Natural killer cell (primary cell): Measurements from ENCODE around the gene AGBL4. TPM values are rescaled to one million over a fixed set of nuclear protein-coding genes. Genes with fewer than 3 reads are reported as not detected.

Experiments used
- ATAC-seq, 3 donors: fragments of 150-1000 bp in 2 of 3; fragments of 200-7000 bp in 1 of 3; cut with Tn5 transposase; 1 replicate in 1 of 3; 2 replicates in 2 of 3; pipeline ENCODE4 v1.10.0; 2021; ENCODE audit warnings: mild to moderate bottlenecking in 2 of 3, moderate library complexity in 2 of 3
- DNase-seq, 2 donors: peaks; one replicate each; pipeline versions ENCODE4 v3.0.0 to v3.0.0-alpha.2; 2013 to 2021; ENCODE audit warnings: mixed read lengths in 1 of 2
- H3K27ac ChIP-seq: one replicate; pipeline ENCODE4 v1.5.1; 2013; ENCODE audit warnings: mild to moderate bottlenecking, low read length
- H3K27me3 ChIP-seq: one replicate; pipeline ENCODE4 v1.6.1; 2013; ENCODE audit warnings: low read length; ENCODE audit not compliant: control insufficient read depth, insufficient read depth
- H3K36me3 ChIP-seq: one replicate; pipeline ENCODE4 v1.6.1; 2013; ENCODE audit warnings: low read length; ENCODE audit not compliant: control insufficient read depth, insufficient read depth
- H3K4me1 ChIP-seq: one replicate; pipeline ENCODE4 v1.6.1; 2013; ENCODE audit warnings: low read length; ENCODE audit not compliant: control insufficient read depth, insufficient read depth
- H3K4me3 ChIP-seq: one replicate; pipeline ENCODE4 v1.5.1; 2013; ENCODE audit warnings: low read length
- H3K9me3 ChIP-seq: one replicate; pipeline ENCODE4 v1.6.1; 2013; ENCODE audit warnings: low read length; ENCODE audit not compliant: control insufficient read depth, insufficient read depth
- H3K27ac Mint-ChIP-seq, 2 donors: one replicate each; pipeline ENCODE4 v1.8.0; 2022; ENCODE audit warnings: mild to moderate bottlenecking in 2 of 2, mixed read lengths in 2 of 2, moderate library complexity in 1 of 2
- H3K27me3 Mint-ChIP-seq, 2 donors: one replicate each; pipeline ENCODE4 v1.8.0; 2022; ENCODE audit warnings: low read depth in 2 of 2, mixed read lengths in 2 of 2
- H3K36me3 Mint-ChIP-seq: one replicate; pipeline ENCODE4 v1.8.0; 2022; ENCODE audit warnings: mixed read lengths
- H3K4me1 Mint-ChIP-seq, 2 donors: one replicate each; pipeline ENCODE4 v1.8.0; 2022; ENCODE audit warnings: mixed read lengths in 2 of 2
- H3K4me3 Mint-ChIP-seq: one replicate; pipeline ENCODE4 v1.8.0; 2022; ENCODE audit warnings: mild to moderate bottlenecking, moderate library complexity, mixed read lengths
- H3K9me3 Mint-ChIP-seq, 2 donors: one replicate each; pipeline ENCODE4 v1.8.0; 2022; ENCODE audit warnings: mixed read lengths in 2 of 2
- WGBS: methylation state at CpG from one replicate; pipeline ENCODE4 v1.1.7; 2013; ENCODE audit warnings: missing lambda C conversion rate; ENCODE audit not compliant: insufficient coverage; 5-methylcytosine and 5-hydroxymethylcytosine counted together
- intact Hi-C: fragments of 100-400 bp; cut with micrococcal nuclease; formaldehyde crosslinking; loops from one replicate; pipeline ENCODE4 v1.14.2; 2022
- total RNA-seq, 4 donors: library from RNA; stranded (reverse); fragments of 120-200 nt in 1 of 4; gene quantifications; one replicate each; pipeline versions ENCODE4 v1.2.3 to v1.2.4, GENCODE V29; 2013 to 2022
- TF ChIP-seq, protein P1 (sequence below): fragments of 200-600 bp; IDR thresholded peaks from one replicate; pipeline ENCODE4 v1.8.0; 2022; ENCODE audit warnings: antibody characterized with exemption

Gene AGBL4
- total RNA-seq, 3 donors from 2014 or later (not counting 1 experiment from before 2014, with no cell fraction given), result not detected

DNA sequence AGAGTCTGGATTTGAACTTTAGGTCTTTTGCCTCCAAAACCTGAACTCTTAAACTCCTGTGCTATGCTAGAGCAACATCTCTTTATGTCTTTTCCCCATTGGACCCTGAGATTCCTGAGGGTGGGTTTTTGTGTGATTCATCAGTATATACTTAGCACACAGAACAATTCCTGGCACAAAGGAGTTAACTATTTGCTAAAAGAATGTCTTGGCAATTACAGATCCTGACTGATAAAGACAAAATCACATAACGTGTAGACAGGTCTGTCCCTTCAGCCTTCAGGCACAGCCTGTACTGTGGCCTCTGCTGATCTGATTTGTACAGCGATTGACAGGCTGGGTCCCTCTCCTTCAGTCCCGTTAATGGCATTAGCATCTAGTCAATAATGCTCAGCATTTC is 1084.7 kb downstream of the AGBL4 start:
- DNase-seq, result no peak
- ATAC-seq, result no peak
- no peaks in the 10 kb centered on the region for H3K27me3 ChIP-seq
- WGBS, result 73% methylated on average over 3 of the region's 3 CpGs
- no peak overlapping the region for H3K4me3 ChIP-seq
- no peaks in the 10 kb centered on the region for H3K27me3 Mint-ChIP-seq
- TF ChIP-seq, protein P1, sequence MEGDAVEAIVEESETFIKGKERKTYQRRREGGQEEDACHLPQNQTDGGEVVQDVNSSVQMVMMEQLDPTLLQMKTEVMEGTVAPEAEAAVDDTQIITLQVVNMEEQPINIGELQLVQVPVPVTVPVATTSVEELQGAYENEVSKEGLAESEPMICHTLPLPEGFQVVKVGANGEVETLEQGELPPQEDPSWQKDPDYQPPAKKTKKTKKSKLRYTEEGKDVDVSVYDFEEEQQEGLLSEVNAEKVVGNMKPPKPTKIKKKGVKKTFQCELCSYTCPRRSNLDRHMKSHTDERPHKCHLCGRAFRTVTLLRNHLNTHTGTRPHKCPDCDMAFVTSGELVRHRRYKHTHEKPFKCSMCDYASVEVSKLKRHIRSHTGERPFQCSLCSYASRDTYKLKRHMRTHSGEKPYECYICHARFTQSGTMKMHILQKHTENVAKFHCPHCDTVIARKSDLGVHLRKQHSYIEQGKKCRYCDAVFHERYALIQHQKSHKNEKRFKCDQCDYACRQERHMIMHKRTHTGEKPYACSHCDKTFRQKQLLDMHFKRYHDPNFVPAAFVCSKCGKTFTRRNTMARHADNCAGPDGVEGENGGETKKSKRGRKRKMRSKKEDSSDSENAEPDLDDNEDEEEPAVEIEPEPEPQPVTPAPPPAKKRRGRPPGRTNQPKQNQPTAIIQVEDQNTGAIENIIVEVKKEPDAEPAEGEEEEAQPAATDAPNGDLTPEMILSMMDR, result no peak
- H3K4me1 Mint-ChIP-seq, result no peaks in the 10 kb centered on the region
- no peaks in the 10 kb centered on the region for H3K36me3 ChIP-seq
- H3K4me1 ChIP-seq, result no peaks in the 10 kb centered on the region
- H3K27ac ChIP-seq, result no peak overlapping the region
- H3K9me3 Mint-ChIP-seq, result peaks cover 0 to 4% of the 10 kb centered on the region in 2 donors
- H3K9me3 ChIP-seq, result no peaks in the 10 kb centered on the region
- H3K36me3 Mint-ChIP-seq, result no peaks in the 10 kb centered on the region
- intact Hi-C loops, result no loop called here
- no peak overlapping the region for H3K4me3 Mint-ChIP-seq
- H3K27ac Mint-ChIP-seq, result no peak overlapping the region

DNA sequence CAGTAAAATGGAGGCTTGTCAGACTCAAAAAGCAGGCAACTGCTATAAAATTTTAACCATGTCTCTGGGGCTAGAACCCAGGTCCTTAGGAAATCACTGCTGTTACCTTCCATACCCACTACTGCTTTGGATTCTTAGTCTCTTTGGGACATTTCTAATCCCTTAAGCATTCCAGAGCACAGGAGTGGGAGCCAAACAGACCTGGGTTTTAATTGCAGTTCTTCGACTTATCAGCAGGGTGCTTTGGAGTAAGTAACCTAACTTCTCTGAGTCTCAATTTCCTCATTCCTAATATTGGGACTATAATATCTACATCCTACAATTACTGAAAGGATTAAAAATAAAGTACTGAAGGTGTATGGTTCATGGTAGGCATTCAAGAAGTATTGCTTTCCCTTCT is 1086.0 kb downstream of the AGBL4 start:
- H3K36me3 ChIP-seq, result no peaks in the 10 kb centered on the region
- no peaks in the 10 kb centered on the region for H3K27me3 ChIP-seq
- ATAC-seq (no peak), DNase-seq (no peak)
- no peak overlapping the region for H3K27ac ChIP-seq
- H3K4me3 ChIP-seq, result no peak overlapping the region
- TF ChIP-seq, protein P1, result no peak
- no peaks in the 10 kb centered on the region for H3K9me3 ChIP-seq
- Mint-ChIP-seq H3K27ac (no peak overlapping the region), H3K27me3 (no peaks in the 10 kb centered on the region), H3K9me3 (peaks cover 0 to 4% of the 10 kb centered on the region in 2 donors), H3K4me3 (no peak overlapping the region), H3K36me3 (no peaks in the 10 kb centered on the region), H3K4me1 (no peaks in the 10 kb centered on the region)
- WGBS, result 86% methylated on average over 1 of the region's 1 CpG
- no peaks in the 10 kb centered on the region for H3K4me1 ChIP-seq
- intact Hi-C loops, result no loop called here

DNA sequence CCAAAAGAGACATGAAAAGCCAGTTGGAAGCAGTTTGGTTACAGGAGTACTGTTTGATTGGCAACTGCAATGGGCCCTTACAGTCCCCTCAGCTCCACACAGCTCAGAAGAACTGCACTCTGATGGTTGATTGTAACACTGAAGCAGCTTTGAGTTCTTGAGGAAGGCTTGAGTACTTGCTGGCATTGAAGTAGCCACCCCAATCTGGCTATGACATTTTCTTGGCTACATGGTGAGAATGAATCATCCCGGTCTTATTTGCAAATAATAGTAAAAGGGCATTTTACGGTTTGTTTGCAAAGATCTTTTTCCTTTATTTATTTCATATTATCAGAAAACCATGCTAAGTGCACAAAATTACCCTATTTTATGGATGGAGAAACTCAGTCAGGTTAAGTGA is 1087.3 kb downstream of the AGBL4 start:
- Mint-ChIP-seq H3K9me3 (peaks cover 0 to 4% of the 10 kb centered on the region in 2 donors), H3K4me3 (no peak overlapping the region), H3K27me3 (no peaks in the 10 kb centered on the region), H3K27ac (no peak overlapping the region), H3K4me1 (no peaks in the 10 kb centered on the region), H3K36me3 (no peaks in the 10 kb centered on the region)
- Histone ChIP-seq H3K27me3 (no peaks in the 10 kb centered on the region), H3K27ac (no peak overlapping the region), H3K9me3 (no peaks in the 10 kb centered on the region), H3K4me3 (no peak overlapping the region), H3K4me1 (no peaks in the 10 kb centered on the region), H3K36me3 (no peaks in the 10 kb centered on the region)
- DNase-seq (no peak), ATAC-seq (no peak)
- TF ChIP-seq, protein P1, result no peak
- intact Hi-C loops, result no loop called here
- WGBS, result no CpG with 5 or more reads among the region's 2 CpGs

DNA sequence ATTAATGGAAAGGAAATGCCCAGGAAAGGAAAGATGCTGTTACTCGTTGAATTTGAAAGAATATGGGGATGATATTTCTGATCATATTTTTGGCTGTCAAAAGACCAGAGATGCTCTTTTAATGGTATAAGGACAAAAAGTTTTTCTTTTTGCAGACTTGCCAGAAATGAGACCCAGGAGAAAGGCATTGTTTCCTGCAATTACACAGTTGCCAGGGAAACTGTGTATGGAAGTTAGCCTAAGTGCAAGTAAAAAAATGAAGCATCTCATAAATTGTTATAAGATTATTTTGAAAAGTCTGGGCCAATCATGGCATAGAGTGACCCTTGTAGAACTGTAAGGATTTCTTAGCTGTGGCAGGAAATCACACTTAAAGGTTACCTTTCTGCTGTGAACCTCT is 1091.4 kb downstream of the AGBL4 start:
- no peak overlapping the region for H3K4me3 Mint-ChIP-seq
- Histone ChIP-seq H3K36me3 (no peaks in the 10 kb centered on the region), H3K27me3 (no peaks in the 10 kb centered on the region), H3K9me3 (no peaks in the 10 kb centered on the region), H3K4me1 (no peaks in the 10 kb centered on the region), H3K27ac (no peak overlapping the region), H3K4me3 (no peak overlapping the region)
- intact Hi-C loops, result no loop called here
- H3K27ac Mint-ChIP-seq, result no peak overlapping the region
- no peaks in the 10 kb centered on the region for H3K36me3 Mint-ChIP-seq
- no peaks in the 10 kb centered on the region for H3K27me3 Mint-ChIP-seq
- WGBS, result 69% methylated on average over 1 of the region's 1 CpG
- DNase-seq (no peak), ATAC-seq (no peak)
- H3K4me1 Mint-ChIP-seq, result no peaks in the 10 kb centered on the region
- H3K9me3 Mint-ChIP-seq, result peaks cover 0 to 4% of the 10 kb centered on the region in 2 donors
- TF ChIP-seq, protein P1, result no peak
